PC-3 (cell line): Measurements from ENCODE around the gene COX17. TPM values are rescaled to one million over a fixed set of nuclear protein-coding genes. Genes with fewer than 3 reads are reported as not detected.

ENCODE experiments used
- ATAC-seq: fragments of 200-7000 bp; cut with Tn5 transposase; 2 replicates; pipeline ENCODE4 v1.9.1; 2020; ENCODE audit warnings: mild to moderate bottlenecking, moderate library complexity
- BruUV-seq: library from RNA; stranded (reverse); fragments of 400-500 nt; replicated peaks from 2 replicates; lab custom pipeline; 2021; lab: Mats Ljungman, UMichigan
- CTCF ChIA-PET: fragments of 300-600 bp; sonication (Branson Sonifier 250); formaldehyde crosslinking; loops from one replicate; lab custom pipeline; 2022; ENCODE audit warnings: antibody characterized with exemption; lab: Charles Lee
- POLR2A ChIA-PET: fragments of 300-600 bp; sonication (Branson Sonifier 250); formaldehyde crosslinking; loops from one replicate; lab custom pipeline; 2022; ENCODE audit warnings: antibody characterized with exemption; ENCODE audit not compliant: unreplicated experiment; lab: Charles Lee
- DNase-seq: peaks from one replicate; pipeline ENCODE4 v3.0.0-alpha.2; 2015
- H2AFZ ChIP-seq: fragments of 300-600 bp; sonication (generic); 2 replicates; pipeline ENCODE4 v1.6.0; 2016; ENCODE audit warnings: antibody characterized with exemption, low read length
- H3F3A ChIP-seq: fragments of 300-600 bp; sonication (generic); one replicate; pipeline ENCODE4 v1.6.0; 2017; ENCODE audit warnings: antibody characterized with exemption, low read length, control low read depth, mild to moderate bottlenecking; ENCODE audit not compliant: unreplicated experiment
- H3K27ac ChIP-seq: fragments of 300-600 bp; sonication (generic); 2 replicates; pipeline ENCODE4 v1.5.1; 2016; ENCODE audit warnings: mild to moderate bottlenecking, low read length
- H3K27me3 ChIP-seq: fragments of 300-600 bp; sonication (generic); 2 replicates; pipeline ENCODE4 v1.6.1; 2016; ENCODE audit warnings: low read length, mixed read lengths
- H3K36me3 ChIP-seq: fragments of 300-600 bp; sonication (generic); 2 replicates; pipeline ENCODE4 v1.6.1; 2016; ENCODE audit warnings: low read depth, mixed run types, low read length, mixed read lengths
- H3K4me1 ChIP-seq: fragments of 300-600 bp; sonication (generic); 2 replicates; pipeline ENCODE4 v1.5.1; 2016; ENCODE audit warnings: low read length; ENCODE audit not compliant: insufficient read depth
- H3K4me2 ChIP-seq: fragments of 300-600 bp; sonication (generic); 2 replicates; pipeline ENCODE4 v1.6.0; 2016; ENCODE audit warnings: low read length
- H3K4me3 ChIP-seq: fragments of 300-600 bp; sonication (generic); 2 replicates; pipeline ENCODE4 v1.5.1; 2016; ENCODE audit warnings: mild to moderate bottlenecking, low read length, mixed read lengths
- H3K79me2 ChIP-seq: fragments of 300-600 bp; sonication (generic); 2 replicates; pipeline ENCODE4 v1.6.1; 2017; ENCODE audit warnings: low read length, mixed read lengths
- H3K9ac ChIP-seq: fragments of 300-600 bp; sonication (generic); 2 replicates; pipeline ENCODE4 v1.6.0; 2016; ENCODE audit warnings: mild to moderate bottlenecking, low read length
- H3K9me2 ChIP-seq: fragments of 300-600 bp; sonication (generic); replicated peaks from 2 replicates; pipeline ENCODE4 v1.6.1; 2016; ENCODE audit warnings: mixed run types, low read length, mixed read lengths
- H3K9me3 ChIP-seq: fragments of 300-600 bp; sonication (generic); 2 replicates; pipeline ENCODE4 v1.6.1; 2016; ENCODE audit warnings: low read length, mixed read lengths
- H4K20me1 ChIP-seq: fragments of 300-600 bp; sonication (generic); 2 replicates; pipeline ENCODE4 v1.6.1; 2016; ENCODE audit warnings: low read length, mixed read lengths
- CTCF ChIP-seq: fragments of 300-600 bp; sonication (generic); conservative IDR thresholded peaks from 2 replicates; pipeline ENCODE4 v1.5.1; 2017; ENCODE audit warnings: antibody characterized with exemption, low read depth, mild to moderate bottlenecking, low read length
- EZH2 ChIP-seq: fragments of 300-600 bp; sonication (generic); IDR thresholded peaks from one replicate; pipeline ENCODE4 v1.6.1; 2017; ENCODE audit warnings: antibody characterized with exemption, mild to moderate bottlenecking, low read length; ENCODE audit not compliant: unreplicated experiment
- EZH2phosphoT487 ChIP-seq: fragments of 300-600 bp; sonication (generic); IDR thresholded peaks from 2 replicates; pipeline ENCODE4 v1.6.1; 2018; ENCODE audit warnings: mild to moderate bottlenecking, antibody characterized with exemption, low read length, borderline replicate concordance
- intact Hi-C: fragments of 100-400 bp; cut with micrococcal nuclease; formaldehyde crosslinking; loops from 2 replicates; pipeline ENCODE4 v1.9.0; 2023
- total RNA-seq: library from RNA; depleted of rRNA; stranded (reverse); fragments of >200 nt; gene quantifications from 2 replicates; pipeline ENCODE4 v1.2.3, GENCODE V29; 2014

The COX17 gene
- total RNA-seq, 1 experiment from 2014 or later: 159 TPM

GRCh38 chr3:119660474-119661440, 16.4 kb downstream of the COX17 start, which contains the start of gene POPDC2:
TSS of gene POPDC2 (minus strand) at chr3:119660589. CDS start at chr3:119660423, 166 bp downstream.
- TF ChIP-seq EZH2: no peak
- TF ChIP-seq CTCF: no peak
- no peak for TF ChIP-seq EZH2phosphoT487
- Histone ChIP-seq H3F3A (peaks cover 18% of the 10 kb centered on the region), H3K79me2 (no peaks in the 10 kb centered on the region), H4K20me1 (no peaks in the 10 kb centered on the region), H3K36me3 (no peaks in the 10 kb centered on the region), H3K9ac (no peak within 1 kb of the TSS), H3K4me2 (no peak within 1 kb of the TSS), H3K27me3 (no peaks in the 10 kb centered on the region), H3K4me3 (no peak within 1 kb of the TSS), H3K9me3 (no peaks in the 10 kb centered on the region), H3K4me1 (peaks cover 48% of the 10 kb centered on the region), H2AFZ (no peak within 1 kb of the TSS), H3K27ac (peak within 1 kb of the TSS; percentile 4; the same call in 1 of the 2 replicates), H3K9me2 (no peaks in the 10 kb centered on the region; the same call in 1 of the 2 replicates)
- intact Hi-C loops: loop anchor here (5.0 kb wide), 1 partner anchor 158 kb away; no protein-coding TSS in a partner anchor
- DNase-seq (no peak), ATAC-seq (no peak)
- BruUV-seq: no TSS peak
- POLR2A ChIA-PET: interaction anchor here (0.9 kb wide), 1 partner anchor 16 kb away, joined by 5 read pairs; no protein-coding TSS in a partner anchor
- CTCF ChIA-PET: no interaction called here

DNA sequence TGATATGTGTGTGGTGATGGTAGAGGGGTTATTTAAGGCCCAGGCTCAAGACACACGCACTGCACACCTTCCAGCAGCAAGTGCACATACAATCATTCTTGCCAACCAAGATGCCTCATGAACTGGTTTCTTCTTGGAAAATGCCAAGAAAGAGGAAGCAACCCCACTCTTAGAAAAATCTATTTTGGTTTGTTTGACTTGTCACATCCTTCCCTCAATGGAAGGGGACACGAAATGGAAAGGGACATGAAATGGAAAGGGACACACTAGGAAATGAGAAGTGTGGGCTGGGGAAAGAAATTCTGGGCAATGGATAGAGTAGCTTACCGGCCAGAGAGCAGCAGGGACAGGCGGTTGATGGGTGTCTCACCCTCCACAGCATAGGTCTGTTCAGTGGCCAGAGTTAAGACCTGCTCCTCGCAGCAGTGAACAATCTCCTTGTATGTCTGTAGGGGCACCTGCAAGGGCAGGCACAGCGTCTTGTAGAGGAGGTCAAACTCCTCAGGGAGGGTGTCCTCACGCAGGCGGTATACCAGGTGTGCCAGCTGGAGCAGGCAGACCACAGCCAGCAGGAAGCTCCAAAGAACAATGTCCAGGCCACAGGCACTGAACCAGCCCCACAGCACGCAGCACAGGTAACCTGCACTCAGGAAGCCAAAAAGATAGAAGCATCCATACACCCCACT, 17.5 kb downstream of the COX17 start:
- no peak overlapping the region for H3K27ac ChIP-seq
- H3K4me2 ChIP-seq: no peak overlapping the region
- ATAC-seq (no peak), DNase-seq (no peak)
- BruUV-seq: no TSS peak
- intact Hi-C loops: loop anchor here (5.0 kb wide), 1 partner anchor 157 kb away; no protein-coding TSS in a partner anchor
- no peaks in the 10 kb centered on the region for H4K20me1 ChIP-seq
- H3K79me2 ChIP-seq: no peaks in the 10 kb centered on the region
- no peaks in the 10 kb centered on the region for H3K27me3 ChIP-seq
- H3K9ac ChIP-seq: no peak overlapping the region
- no peak overlapping the region for H2AFZ ChIP-seq
- no peaks in the 10 kb centered on the region for H3K36me3 ChIP-seq
- peaks cover 37% of the 10 kb centered on the region for H3K4me1 ChIP-seq
- H3F3A ChIP-seq: peaks cover 16% of the 10 kb centered on the region
- ChIA-PET CTCF (no interaction called here), POLR2A (no interaction called here)
- H3K9me2 ChIP-seq: no peaks in the 10 kb centered on the region; the same call in 1 of the 2 replicates
- H3K4me3 ChIP-seq: no peak overlapping the region
- no peak for TF ChIP-seq EZH2phosphoT487
- TF ChIP-seq CTCF: no peak
- TF ChIP-seq EZH2: no peak
- H3K9me3 ChIP-seq: no peaks in the 10 kb centered on the region
